ENCODE measurements around the gene ACY1. TPM values are rescaled to one million over a fixed set of nuclear protein-coding genes. Genes with fewer than 3 reads are reported as not detected.

The ACY1 gene
- total and polyA plus RNA-seq, 2 of the 13 experiments (the other 11 are each of a cell fraction or from before 2014, with no cell fraction given), result 113 to 162 TPM

DNA sequence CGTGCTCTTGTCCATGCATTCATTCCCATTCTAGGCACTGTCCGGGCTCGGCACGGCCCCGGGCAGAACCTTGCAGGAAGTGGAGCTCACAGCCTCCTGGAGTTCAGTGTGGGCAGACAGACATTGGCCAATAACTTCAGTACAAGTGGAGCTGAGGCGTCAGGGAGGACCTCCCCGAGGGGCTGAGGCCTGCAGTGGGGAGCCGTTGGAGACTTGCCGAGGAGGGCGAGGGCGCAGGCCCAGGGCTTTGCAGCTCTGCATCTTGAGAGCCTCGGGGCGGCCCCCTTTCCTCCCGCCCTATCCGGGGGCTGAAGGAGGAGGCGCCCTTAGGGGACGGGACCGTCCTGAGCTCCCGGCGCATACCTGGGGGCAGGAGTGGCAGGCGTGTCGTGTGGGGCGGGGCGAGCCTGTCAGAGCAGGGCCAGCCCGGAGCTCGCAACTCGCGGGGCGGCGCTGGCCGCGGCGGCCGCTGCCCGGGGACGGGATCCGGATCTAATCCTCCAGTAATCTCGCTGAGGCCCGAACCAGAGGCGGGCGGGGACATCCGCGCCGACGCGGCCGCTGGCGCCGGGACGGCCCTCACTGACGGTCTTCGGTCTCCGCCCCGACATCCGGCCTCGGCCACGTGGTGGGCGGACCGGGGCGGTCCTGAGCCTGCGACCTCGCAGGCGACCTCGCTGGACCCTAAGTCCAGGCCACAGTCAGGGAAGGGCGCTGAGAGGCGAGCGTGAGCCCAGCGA lies at the start of gene ACY1 (continued):
- TF ChIP-seq ZNF749 (CRISPR knock-in tag; IDR thresholded peaks at IDR 0.05; ENCODE audit: borderline replicate concordance) (peak; percentile 96), ZBTB1 (CRISPR knock-in tag; IDR thresholded peaks at IDR 0.05; ENCODE audit: borderline replicate concordance) (no peak), ZNF253 (CRISPR knock-in tag; IDR thresholded peaks at IDR 0.05; ENCODE audit: borderline replicate concordance) (peak; percentile 88), ZNF501 (CRISPR knock-in tag; IDR thresholded peaks at IDR 0.05) (peak; percentile 93), KLF16 (CRISPR knock-in tag; IDR thresholded peaks at IDR 0.05) (peak in 1 of 2 experiments; percentile 76; a peak in 2 of 4 replicates), ZKSCAN8 (CRISPR knock-in tag; IDR thresholded peaks at IDR 0.05; ENCODE audit: borderline replicate concordance) (peak; percentile 79; the same call in 1 of the 2 replicates), ZNF720 (CRISPR knock-in tag; IDR thresholded peaks at IDR 0.05) (no peak), ZNF660 (CRISPR knock-in tag; IDR thresholded peaks at IDR 0.05; ENCODE audit: borderline replicate concordance, low read depth) (no peak), ZNF652 (CRISPR knock-in tag; IDR thresholded peaks at IDR 0.05; ENCODE audit: borderline replicate concordance, low read depth) (no peak), ZC3H13 (CRISPR knock-in tag; IDR thresholded peaks at IDR 0.05) (peak; percentile 70; the same call in 1 of the 2 replicates), NAIF1 (CRISPR knock-in tag; IDR thresholded peaks at IDR 0.05; ENCODE audit: borderline replicate concordance) (no peak), POLR2G (IDR thresholded peaks at IDR 0.05; ENCODE audit: low read depth, low read length) (peak; percentile 99), ZNF83 (CRISPR knock-in tag; IDR thresholded peaks at IDR 0.05; ENCODE audit: borderline replicate concordance) (peak; percentile 5; the same call in 1 of the 2 replicates), ZNF17 (CRISPR knock-in tag; IDR thresholded peaks at IDR 0.05) (no peak)
- TF ChIP-seq, protein P1, sequence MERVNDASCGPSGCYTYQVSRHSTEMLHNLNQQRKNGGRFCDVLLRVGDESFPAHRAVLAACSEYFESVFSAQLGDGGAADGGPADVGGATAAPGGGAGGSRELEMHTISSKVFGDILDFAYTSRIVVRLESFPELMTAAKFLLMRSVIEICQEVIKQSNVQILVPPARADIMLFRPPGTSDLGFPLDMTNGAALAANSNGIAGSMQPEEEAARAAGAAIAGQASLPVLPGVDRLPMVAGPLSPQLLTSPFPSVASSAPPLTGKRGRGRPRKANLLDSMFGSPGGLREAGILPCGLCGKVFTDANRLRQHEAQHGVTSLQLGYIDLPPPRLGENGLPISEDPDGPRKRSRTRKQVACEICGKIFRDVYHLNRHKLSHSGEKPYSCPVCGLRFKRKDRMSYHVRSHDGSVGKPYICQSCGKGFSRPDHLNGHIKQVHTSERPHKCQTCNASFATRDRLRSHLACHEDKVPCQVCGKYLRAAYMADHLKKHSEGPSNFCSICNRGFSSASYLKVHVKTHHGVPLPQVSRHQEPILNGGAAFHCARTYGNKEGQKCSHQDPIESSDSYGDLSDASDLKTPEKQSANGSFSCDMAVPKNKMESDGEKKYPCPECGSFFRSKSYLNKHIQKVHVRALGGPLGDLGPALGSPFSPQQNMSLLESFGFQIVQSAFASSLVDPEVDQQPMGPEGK (CRISPR knock-in tag; IDR thresholded peaks at IDR 0.05), result peak; percentile 97
- TF ChIP-seq, protein P2, sequence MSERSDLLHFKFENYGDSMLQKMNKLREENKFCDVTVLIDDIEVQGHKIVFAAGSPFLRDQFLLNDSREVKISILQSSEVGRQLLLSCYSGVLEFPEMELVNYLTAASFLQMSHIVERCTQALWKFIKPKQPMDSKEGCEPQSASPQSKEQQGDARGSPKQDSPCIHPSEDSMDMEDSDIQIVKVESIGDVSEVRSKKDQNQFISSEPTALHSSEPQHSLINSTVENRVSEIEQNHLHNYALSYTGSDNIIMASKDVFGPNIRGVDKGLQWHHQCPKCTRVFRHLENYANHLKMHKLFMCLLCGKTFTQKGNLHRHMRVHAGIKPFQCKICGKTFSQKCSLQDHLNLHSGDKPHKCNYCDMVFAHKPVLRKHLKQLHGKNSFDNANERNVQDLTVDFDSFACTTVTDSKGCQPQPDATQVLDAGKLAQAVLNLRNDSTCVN (CRISPR knock-in tag; IDR thresholded peaks at IDR 0.05; ENCODE audit: borderline replicate concordance), result peak; percentile 39
- TF ChIP-seq, protein P3, sequence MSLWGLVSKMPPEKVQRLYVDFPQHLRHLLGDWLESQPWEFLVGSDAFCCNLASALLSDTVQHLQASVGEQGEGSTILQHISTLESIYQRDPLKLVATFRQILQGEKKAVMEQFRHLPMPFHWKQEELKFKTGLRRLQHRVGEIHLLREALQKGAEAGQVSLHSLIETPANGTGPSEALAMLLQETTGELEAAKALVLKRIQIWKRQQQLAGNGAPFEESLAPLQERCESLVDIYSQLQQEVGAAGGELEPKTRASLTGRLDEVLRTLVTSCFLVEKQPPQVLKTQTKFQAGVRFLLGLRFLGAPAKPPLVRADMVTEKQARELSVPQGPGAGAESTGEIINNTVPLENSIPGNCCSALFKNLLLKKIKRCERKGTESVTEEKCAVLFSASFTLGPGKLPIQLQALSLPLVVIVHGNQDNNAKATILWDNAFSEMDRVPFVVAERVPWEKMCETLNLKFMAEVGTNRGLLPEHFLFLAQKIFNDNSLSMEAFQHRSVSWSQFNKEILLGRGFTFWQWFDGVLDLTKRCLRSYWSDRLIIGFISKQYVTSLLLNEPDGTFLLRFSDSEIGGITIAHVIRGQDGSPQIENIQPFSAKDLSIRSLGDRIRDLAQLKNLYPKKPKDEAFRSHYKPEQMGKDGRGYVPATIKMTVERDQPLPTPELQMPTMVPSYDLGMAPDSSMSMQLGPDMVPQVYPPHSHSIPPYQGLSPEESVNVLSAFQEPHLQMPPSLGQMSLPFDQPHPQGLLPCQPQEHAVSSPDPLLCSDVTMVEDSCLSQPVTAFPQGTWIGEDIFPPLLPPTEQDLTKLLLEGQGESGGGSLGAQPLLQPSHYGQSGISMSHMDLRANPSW (CRISPR knock-in tag; IDR thresholded peaks at IDR 0.05; ENCODE audit: borderline replicate concordance), result peak; percentile 92; the same call in 1 of the 2 replicates
- TF ChIP-seq, protein P4, sequence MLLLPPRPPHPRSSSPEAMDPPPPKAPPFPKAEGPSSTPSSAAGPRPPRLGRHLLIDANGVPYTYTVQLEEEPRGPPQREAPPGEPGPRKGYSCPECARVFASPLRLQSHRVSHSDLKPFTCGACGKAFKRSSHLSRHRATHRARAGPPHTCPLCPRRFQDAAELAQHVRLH (CRISPR knock-in tag; IDR thresholded peaks at IDR 0.05; ENCODE audit: borderline replicate concordance, low read depth), result peak; percentile 18; the same call in 1 of the 2 replicates
- TF ChIP-seq, protein P5, sequence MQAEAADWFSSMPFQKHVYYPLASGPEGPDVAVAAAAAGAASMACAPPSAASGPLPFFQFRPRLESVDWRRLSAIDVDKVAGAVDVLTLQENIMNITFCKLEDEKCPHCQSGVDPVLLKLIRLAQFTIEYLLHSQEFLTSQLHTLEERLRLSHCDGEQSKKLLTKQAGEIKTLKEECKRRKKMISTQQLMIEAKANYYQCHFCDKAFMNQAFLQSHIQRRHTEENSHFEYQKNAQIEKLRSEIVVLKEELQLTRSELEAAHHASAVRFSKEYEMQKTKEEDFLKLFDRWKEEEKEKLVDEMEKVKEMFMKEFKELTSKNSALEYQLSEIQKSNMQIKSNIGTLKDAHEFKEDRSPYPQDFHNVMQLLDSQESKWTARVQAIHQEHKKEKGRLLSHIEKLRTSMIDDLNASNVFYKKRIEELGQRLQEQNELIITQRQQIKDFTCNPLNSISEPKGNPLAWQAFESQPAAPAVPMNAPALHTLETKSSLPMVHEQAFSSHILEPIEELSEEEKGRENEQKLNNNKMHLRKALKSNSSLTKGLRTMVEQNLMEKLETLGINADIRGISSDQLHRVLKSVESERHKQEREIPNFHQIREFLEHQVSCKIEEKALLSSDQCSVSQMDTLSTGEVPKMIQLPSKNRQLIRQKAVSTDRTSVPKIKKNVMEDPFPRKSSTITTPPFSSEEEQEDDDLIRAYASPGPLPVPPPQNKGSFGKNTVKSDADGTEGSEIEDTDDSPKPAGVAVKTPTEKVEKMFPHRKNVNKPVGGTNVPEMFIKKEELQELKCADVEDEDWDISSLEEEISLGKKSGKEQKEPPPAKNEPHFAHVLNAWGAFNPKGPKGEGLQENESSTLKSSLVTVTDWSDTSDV (CRISPR knock-in tag; IDR thresholded peaks at IDR 0.05), result peak; percentile 61; the same call in 1 of the 2 replicates

All from HepG2 (cell line).